ENCODE data around the gene HSCB.

GRCh38 chr22:28766628-28767027 lies 24.8 kb downstream of the HSCB start:
- TF ChIP-seq CTCF (IDR thresholded peaks at IDR 0.05) (no peak), POLR2A (IDR thresholded peaks at IDR 0.05) (no peak)
